Measurements from ENCODE around the gene SPATA21. TPM values are rescaled to one million over a fixed set of nuclear protein-coding genes. Genes with fewer than 3 reads are reported as not detected.
"Not testable (repeated sequence)": the region's sequence is repeated elsewhere in the genome, so short reads cannot be mapped to it uniquely, and the experiment has no call there.

Gene SPATA21
- total RNA-seq, 2 donors from 2014 or later = not detected

- H3K27ac ChIP-seq = no peak overlapping the region
- no peak for TF ChIP-seq CTCF (IDR thresholded peaks at IDR 0.05)
These were observed 22.2 kb upstream of the SPATA21 start for GRCh38 chr1:16459352-16459925.

GRCh38 chr1:16458831-16459230 is 21.6 kb upstream of the SPATA21 start:
- H3K36me3 ChIP-seq = peaks cover 35% of the 10 kb centered on the region
- TF ChIP-seq CTCF (IDR thresholded peaks at IDR 0.05) = no peak
- no peaks in the 10 kb centered on the region for H3K27me3 ChIP-seq
- H3K27ac ChIP-seq = no peak overlapping the region
- H3K4me1 ChIP-seq = peaks cover 0 to 12% of the 10 kb centered on the region in 2 donors
- no peaks in the 10 kb centered on the region for H3K9me3 ChIP-seq
- H3K4me3 ChIP-seq = no peak overlapping the region
- no peak for DNase-seq (ENCODE audit: low spot score)

More at GRCh38 chr1:16459352-16459925, 22.2 kb upstream of the SPATA21 start:
- H3K9me3 ChIP-seq = no peaks in the 10 kb centered on the region
- no peak overlapping the region for H3K4me3 ChIP-seq
- no peak for DNase-seq (ENCODE audit: low spot score)
- peaks cover 35% of the 10 kb centered on the region for H3K36me3 ChIP-seq
- H3K4me1 ChIP-seq = peaks cover 0 to 9% of the 10 kb centered on the region in 2 donors
- no peaks in the 10 kb centered on the region for H3K27me3 ChIP-seq

GRCh38 chr1:16456151-16456550 is 18.9 kb upstream of the SPATA21 start:
- not testable (repeated sequence) for H3K27me3 ChIP-seq; H3K4me3 ChIP-seq; DNase-seq (ENCODE audit: low spot score); H3K27ac ChIP-seq; H3K9me3 ChIP-seq
- Histone ChIP-seq H3K4me1 (peaks cover 0 to 12% of the 10 kb centered on the region in 2 donors), H3K36me3 (peaks cover 51% of the 10 kb centered on the region)

- H3K4me3 ChIP-seq; H3K9me3 ChIP-seq; H3K27ac ChIP-seq; DNase-seq (ENCODE audit: low spot score); H3K27me3 ChIP-seq: not testable (repeated sequence)
- H3K4me1 ChIP-seq = peaks cover 0 to 12% of the 10 kb centered on the region in 2 donors
- H3K36me3 ChIP-seq = peaks cover 61% of the 10 kb centered on the region
These were observed 17.7 kb upstream of the SPATA21 start for GRCh38 chr1:16454909-16455308.

- Histone ChIP-seq H3K27me3 (no peaks in the 10 kb centered on the region), H3K9me3 (no peaks in the 10 kb centered on the region), H3K27ac (no peak overlapping the region), H3K36me3 (peaks cover 70% of the 10 kb centered on the region), H3K4me3 (no peak overlapping the region), H3K4me1 (peaks cover 0 to 12% of the 10 kb centered on the region in 2 donors)
- DNase-seq (ENCODE audit: low spot score) = no peak
- no peak for TF ChIP-seq CTCF (IDR thresholded peaks at IDR 0.05)
These were observed 14.8 kb upstream of the SPATA21 start for GRCh38 chr1:16451841-16452528.

GRCh38 chr1:16450863-16451481 is 13.7 kb upstream of the SPATA21 start:
- no peak overlapping the region for H3K27ac ChIP-seq
- no peak for TF ChIP-seq CTCF (IDR thresholded peaks at IDR 0.05)
- no peak overlapping the region for H3K4me3 ChIP-seq
- H3K27me3 ChIP-seq = no peaks in the 10 kb centered on the region
- H3K4me1 ChIP-seq = peaks cover 0 to 12% of the 10 kb centered on the region in 2 donors
- no peaks in the 10 kb centered on the region for H3K9me3 ChIP-seq
- peaks cover 64% of the 10 kb centered on the region for H3K36me3 ChIP-seq
- no peak for DNase-seq (ENCODE audit: low spot score)

All from right atrium auricular region (tissue), 2 donors.